H1 (cell line): ENCODE measurements around the gene CYTIP. TPM values are rescaled to one million over a fixed set of nuclear protein-coding genes. Genes with fewer than 3 reads are reported as not detected.

Source experiments
- CTCF ChIA-PET: fragments of 300-600 bp; sonication (Branson Sonifier 250); formaldehyde crosslinking; loops from one replicate; lab custom pipeline; 2021; ENCODE audit not compliant: partially characterized antibody; lab: Charles Lee
- POLR2A ChIA-PET: fragments of 300-600 bp; sonication (Branson Sonifier 250); formaldehyde crosslinking; loops from one replicate; lab custom pipeline; 2021; ENCODE audit warnings: inconsistent platforms; ENCODE audit not compliant: partially characterized antibody; lab: Charles Lee
- DNase-seq, 2 experiments: peaks; one replicate each; pipeline versions ENCODE4 v3.0.0 to v3.0.0-alpha.2; 2010 to 2022; ENCODE audit warnings: low spot score in 2 of 2, low read depth in 1 of 2, mixed read lengths in 1 of 2
- FAIRE-seq: peaks from 2 replicates; lab custom pipeline; 2011; peaks lifted over from hg19 to GRCh38; lab: Jason Lieb, UNC
- H2AFZ ChIP-seq: 2 replicates; pipeline ENCODE4 v1.8.1; 2012; ENCODE audit warnings: low read length, inconsistent platforms
- H2AK5ac ChIP-seq: 2 replicates; pipeline ENCODE4 v1.6.1; 2013; ENCODE audit warnings: low read depth, low read length
- H2BK120ac ChIP-seq: replicated peaks from 2 replicates; pipeline ENCODE3; 2013; ENCODE audit warnings: low read depth, low read length, inconsistent platforms
- H2BK12ac ChIP-seq: 2 replicates; pipeline ENCODE4 v1.6.1; 2013; ENCODE audit warnings: low read depth, low read length
- H2BK15ac ChIP-seq: 2 replicates; pipeline ENCODE4 v1.6.1; 2013; ENCODE audit warnings: low read length
- H2BK20ac ChIP-seq: 2 replicates; pipeline ENCODE4 v1.6.1; 2013; ENCODE audit warnings: low read length
- H2BK5ac ChIP-seq: 2 replicates; pipeline ENCODE4 v1.6.1; 2013; ENCODE audit warnings: low read depth, low read length
- H3K14ac ChIP-seq: 2 replicates; pipeline ENCODE4 v1.6.1; 2013; ENCODE audit warnings: inconsistent platforms; ENCODE audit not compliant: insufficient read length
- H3K18ac ChIP-seq: 2 replicates; pipeline ENCODE4 v1.6.1; 2013; ENCODE audit warnings: low read length; ENCODE audit errors: extremely low read depth
- H3K23ac ChIP-seq: 2 replicates; pipeline ENCODE4 v1.6.1; 2013; ENCODE audit warnings: inconsistent platforms; ENCODE audit not compliant: insufficient read length
- H3K23me2 ChIP-seq: 2 replicates; pipeline ENCODE4 v1.6.1; 2013; ENCODE audit warnings: low read depth, low read length
- H3K27ac ChIP-seq: 2 replicates; pipeline ENCODE4 v1.6.1; 2011; ENCODE audit warnings: low read depth, low read length, inconsistent platforms
- H3K27me3 ChIP-seq, 4 experiments: replicated peaks in 1 of 4; 1 replicate in 1 of 4; 2 replicates in 3 of 4; pipeline versions ENCODE4 v1.6.1 to v1.8.1; 2011 to 2013; ENCODE audit warnings: low read length in 3 of 4, mild to moderate bottlenecking in 3 of 4, inconsistent platforms in 2 of 4, mixed read lengths in 2 of 4, moderate library complexity in 1 of 4; ENCODE audit not compliant: control insufficient read depth in 3 of 4, insufficient read depth in 3 of 4; ENCODE audit errors: extremely low read depth in 1 of 4
- H3K36me3 ChIP-seq, 4 experiments: 2 replicates each; pipeline versions ENCODE4 v1.6.1 to v1.8.1; 2011 to 2013; ENCODE audit warnings: mild to moderate bottlenecking in 4 of 4, low read length in 3 of 4, moderate library complexity in 2 of 4, control low read depth in 1 of 4, inconsistent platforms in 1 of 4; ENCODE audit not compliant: insufficient read depth in 4 of 4, control insufficient read depth in 2 of 4
- H3K4ac ChIP-seq: replicated peaks from 2 replicates; pipeline ENCODE3; 2013; ENCODE audit warnings: low read length, low read depth, mixed read lengths, inconsistent platforms; ENCODE audit not compliant: insufficient read length
- H3K4me1 ChIP-seq, 4 experiments: replicated peaks in 1 of 4; 1 replicate in 1 of 4; 2 replicates in 3 of 4; pipeline versions ENCODE4 v1.6.1 to v1.8.1; 2011 to 2013; ENCODE audit warnings: low read length in 3 of 4, inconsistent platforms in 2 of 4, mixed read lengths in 1 of 4; ENCODE audit not compliant: insufficient read depth in 4 of 4, control insufficient read depth in 3 of 4
- H3K4me2 ChIP-seq, 2 experiments: 2 replicates each; pipeline versions ENCODE4 v1.6.1 to v1.8.1; 2011 to 2013; ENCODE audit warnings: low read depth in 2 of 2, low read length in 2 of 2, control low read depth in 1 of 2, inconsistent platforms in 1 of 2, mild to moderate bottlenecking in 1 of 2; ENCODE audit not compliant: insufficient read depth in 1 of 2
- H3K4me3 ChIP-seq, 4 experiments: fragments of 200-600, 300-600 bp in 1 of 4; sonication (generic), shearing (Covaris generic), sonication (Bioruptor Twin) in 1 of 4; 2 replicates each; pipeline versions ENCODE4 v1.5.1 to v1.8.1; 2011 to 2016; ENCODE audit warnings: low read length in 4 of 4, low read depth in 3 of 4, control low read depth in 2 of 4, inconsistent platforms in 2 of 4, mild to moderate bottlenecking in 2 of 4, mixed read lengths in 1 of 4, moderate library complexity in 1 of 4; ENCODE audit not compliant: insufficient read depth in 2 of 4; ENCODE audit errors: extremely low read depth in 1 of 4
- H3K56ac ChIP-seq: replicated peaks from 2 replicates; pipeline ENCODE3; 2013; ENCODE audit warnings: low read depth, mild to moderate bottlenecking, mixed read lengths, low read length, inconsistent platforms; ENCODE audit not compliant: insufficient read length
- H3K79me1 ChIP-seq: 2 replicates; pipeline ENCODE4 v1.6.1; 2013; ENCODE audit warnings: low read depth, low read length, control low read depth
- H3K79me2 ChIP-seq, 2 experiments: 2 replicates each; pipeline versions ENCODE4 v1.6.1 to v1.8.1; 2012 to 2013; ENCODE audit warnings: low read length in 2 of 2, mild to moderate bottlenecking in 2 of 2, inconsistent platforms in 1 of 2; ENCODE audit not compliant: insufficient read depth in 2 of 2, control insufficient read depth in 1 of 2
- H3K9ac ChIP-seq, 4 experiments: replicated peaks in 1 of 4; 1 replicate in 1 of 4; 2 replicates in 3 of 4; pipeline versions ENCODE4 v1.6.1 to v1.8.1; 2011 to 2013; ENCODE audit warnings: low read depth in 3 of 4, low read length in 3 of 4, control low read depth in 2 of 4, mild to moderate bottlenecking in 2 of 4, moderate library complexity in 2 of 4, inconsistent platforms in 1 of 4; ENCODE audit errors: extremely low read depth in 1 of 4
- H3K9me3 ChIP-seq, 2 experiments: 2 replicates each; pipeline versions ENCODE4 v1.6.1 to v1.8.1; 2012 to 2013; ENCODE audit warnings: mild to moderate bottlenecking in 2 of 2, moderate library complexity in 2 of 2, control low read depth in 1 of 2, inconsistent platforms in 1 of 2, low read depth in 1 of 2, low read length in 1 of 2, mixed read lengths in 1 of 2; ENCODE audit not compliant: insufficient read depth in 2 of 2
- H4K20me1 ChIP-seq, 2 experiments: replicated peaks in 1 of 2; 2 replicates each; pipeline versions ENCODE3 to v1.8.1; 2011 to 2013; ENCODE audit warnings: inconsistent platforms in 2 of 2, low read length in 2 of 2, mild to moderate bottlenecking in 1 of 2; ENCODE audit not compliant: insufficient read depth in 2 of 2, control insufficient read depth in 1 of 2
- H4K5ac ChIP-seq: 2 replicates; pipeline ENCODE4 v1.6.1; 2013; ENCODE audit warnings: low read length, low read depth, mixed read lengths, inconsistent platforms; ENCODE audit not compliant: insufficient read length
- H4K8ac ChIP-seq: 2 replicates; pipeline ENCODE4 v1.8.0; 2013; ENCODE audit warnings: mild to moderate bottlenecking, moderate library complexity, low read length, inconsistent platforms; ENCODE audit not compliant: insufficient read depth; ENCODE audit errors: extremely low read depth
- H4K91ac ChIP-seq: replicated peaks from 2 replicates; pipeline ENCODE3; 2013; ENCODE audit warnings: low read length, mixed read lengths, inconsistent platforms; ENCODE audit not compliant: insufficient read length
- ASH2L ChIP-seq: fragments of 200-600, 300-600 bp; sonication (generic); IDR thresholded peaks from one replicate; pipeline ENCODE4 v1.7.1; 2017; ENCODE audit warnings: low read length
- CTCF ChIP-seq, 3 experiments: IDR thresholded peaks; 1 replicate in 2 of 3; 2 replicates in 1 of 3; pipeline versions ENCODE4 v1.5.1 to v1.6.1; 2011; ENCODE audit warnings: low read length in 3 of 3, mild to moderate bottlenecking in 3 of 3, inconsistent platforms in 2 of 3, low read depth in 1 of 3, moderate library complexity in 1 of 3; ENCODE audit not compliant: insufficient read depth in 1 of 3; ENCODE audit errors: control extremely low read depth in 1 of 3
- JUND ChIP-seq: IDR thresholded peaks from 2 replicates; pipeline ENCODE4 v1.6.1; 2011; ENCODE audit warnings: mild to moderate bottlenecking, improper control_type of control experiment, low read length
- POLR2A ChIP-seq, 2 experiments: IDR thresholded peaks; 1 replicate in 1 of 2; 2 replicates in 1 of 2; pipeline ENCODE4 v1.6.1; 2011; ENCODE audit warnings: low read depth in 2 of 2, low read length in 2 of 2, mild to moderate bottlenecking in 2 of 2; ENCODE audit errors: control extremely low read depth in 1 of 2
- WGBS, 2 experiments: shearing (Covaris generic) in 1 of 2; methylation state at CpG; one replicate each; pipeline versions ENCODE4 v1.1.6 to v1.1.7; 2013 to 2015; ENCODE audit warnings: low lambda C conversion rate in 2 of 2, mixed read lengths in 2 of 2, inconsistent platforms in 1 of 2, low coverage in 1 of 2, missing lambda C conversion rate in 1 of 2; ENCODE audit not compliant: insufficient replicate concordance in 2 of 2, insufficient coverage in 1 of 2, insufficient read length in 1 of 2; ENCODE audit errors: extremely low coverage in 1 of 2, missing lambda C conversion rate in 1 of 2; 5-methylcytosine and 5-hydroxymethylcytosine counted together
- polyA plus RNA-seq, 7 experiments: library from polyadenylated mRNA; depleted of rRNA in 3 of 7; stranded (reverse) in 5 of 7; unstranded in 2 of 7; fragments of >200 nt in 5 of 7; fragments of 200-250 nt in 2 of 7; gene quantifications; 1 replicate in 5 of 7; 2 replicates in 1 of 7; 4 replicates in 1 of 7; pipeline versions ENCODE4 v1.2.1 to v1.2.3, GENCODE V29; 2011 to 2013; ENCODE audit warnings: missing spikeins in 2 of 7, mixed read lengths in 2 of 7
- total RNA-seq: library from RNA; stranded (reverse); fragmentation: NEBNext Ultra II Directional; extraction: Animal tissue kit (Norgen Biotek cat#: 25700); gene quantifications from 2 replicates; pipeline ENCODE4 v1.2.1, GENCODE V29; 2021

The CYTIP gene
- total and polyA plus RNA-seq, 2 of the 8 experiments (the other 6 are each of a cell fraction or from before 2014, with no cell fraction given): 0.12 TPM; not detected in 1

- no peak overlapping the region for H2BK5ac ChIP-seq
- no peak overlapping the region for H2AFZ ChIP-seq
- H3K79me2 ChIP-seq: no peaks in the 10 kb centered on the region
- no peak overlapping the region for H2BK20ac ChIP-seq
- H3K27ac ChIP-seq: no peak overlapping the region
- H4K91ac ChIP-seq: no peak overlapping the region
- POLR2A ChIA-PET: no interaction called here
- no peak overlapping the region for H3K23ac ChIP-seq
- H3K14ac ChIP-seq: no peak overlapping the region
- WGBS, 2 experiments: 71% methylated on average over 1 of the region's 1 CpG; no CpG with 5 or more reads in 1 of the 2 experiments
- no peaks in the 10 kb centered on the region for H3K36me3 ChIP-seq
- H3K9me3 ChIP-seq: no peaks in the 10 kb centered on the region
- H4K8ac ChIP-seq: no peak overlapping the region
- H3K4me2 ChIP-seq: no peak overlapping the region
- H3K27me3 ChIP-seq: no peaks in the 10 kb centered on the region
- no peak overlapping the region for H2AK5ac ChIP-seq
- no peak overlapping the region for H3K4ac ChIP-seq
- H3K4me1 ChIP-seq: no peaks in the 10 kb centered on the region
- no peak overlapping the region for H3K18ac ChIP-seq
- H3K56ac ChIP-seq: no peak overlapping the region
- no peak overlapping the region for H4K5ac ChIP-seq
- H2BK15ac ChIP-seq: no peak overlapping the region
- DNase-seq (no peak), FAIRE-seq (no peak)
- no peak overlapping the region for H3K9ac ChIP-seq
- TF ChIP-seq ASH2L: no peak
- no peak for TF ChIP-seq JUND
- no peak for TF ChIP-seq POLR2A (IDR thresholded peaks at IDR 0.05; ENCODE audit: control extremely low read depth in 1 of 2, low read depth in 2 of 2, low read length in 2 of 2)
- no peak for TF ChIP-seq CTCF (IDR thresholded peaks at IDR 0.05; ENCODE audit: control extremely low read depth in 1 of 3, insufficient read depth in 1 of 3, low read depth in 1 of 3, low read length in 3 of 3)
- H2BK120ac ChIP-seq: no peak overlapping the region
- CTCF ChIA-PET: interaction anchor here (1.1 to 3.7 kb wide), 7 partner anchors 141 to 523 kb away, joined by 3 to 22 read pairs (median 5); partner anchors contain the start of gene ACVR1C
- H3K4me3 ChIP-seq: no peak overlapping the region
- H2BK12ac ChIP-seq: no peak overlapping the region
- H3K79me1 ChIP-seq: no peaks in the 10 kb centered on the region
- H4K20me1 ChIP-seq: no peaks in the 10 kb centered on the region
- no peaks in the 10 kb centered on the region for H3K23me2 ChIP-seq
Observed at GRCh38 chr2:157487271-157487610, 43.4 kb upstream of the CYTIP start.
